Iris pigment epithelial cell (primary cell): Measurements from ENCODE around the gene TNIP3.
A peak's percentile ranks its signal among the peaks of the same experiment; 100 is the strongest.

Experiments
- DNase-seq: peaks from one replicate; pipeline ENCODE4 v3.0.0-alpha.2; 2011; ENCODE audit warnings: low read depth

Gene TNIP3

GRCh38 chr4:121139533-121140222, 24.4 kb downstream of the TNIP3 start:
- peak; percentile 91 for DNase-seq

DNA sequence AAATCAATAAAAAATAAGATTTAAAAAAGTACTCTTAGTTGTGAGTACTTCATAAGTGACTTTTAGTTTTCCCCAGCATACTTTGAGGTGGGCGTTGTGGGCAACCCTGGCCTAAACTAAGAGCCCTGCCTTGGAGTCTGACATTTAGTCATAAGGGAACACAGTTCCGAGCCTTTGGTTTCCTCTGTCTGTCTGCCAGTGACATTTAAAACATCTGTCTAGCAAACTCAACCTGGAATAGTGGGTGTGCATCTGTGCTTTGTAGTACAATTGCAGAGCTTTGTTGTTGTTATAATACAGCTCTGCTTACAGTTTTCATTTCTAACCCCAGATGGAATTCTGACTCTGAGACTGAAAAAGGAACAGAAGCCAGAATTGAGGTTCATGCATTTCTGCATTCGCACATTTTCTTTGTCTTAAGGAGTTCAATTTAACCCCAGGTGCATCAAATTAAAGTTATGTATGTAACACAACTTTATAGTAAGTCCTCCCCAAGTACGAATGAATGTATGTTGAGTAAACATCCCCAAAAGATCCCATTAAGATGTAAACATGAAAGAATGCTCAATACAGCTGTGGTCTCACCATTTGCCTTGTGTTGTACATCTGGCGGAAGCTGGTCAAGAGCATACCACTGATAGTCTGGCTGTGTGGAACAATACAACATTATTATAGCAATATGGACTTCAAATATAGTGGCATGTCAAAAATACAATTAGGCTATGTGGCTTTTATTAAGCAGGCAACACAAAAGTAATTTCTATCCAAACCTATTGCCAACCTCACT, 25.9 kb downstream of the TNIP3 start:
- DNase-seq: no peak

- no peak for DNase-seq
Observed at GRCh38 chr4:121130326-121130660, 33.8 kb downstream of the TNIP3 start.

GRCh38 chr4:121129606-121130325, 34.4 kb downstream of the TNIP3 start:
- DNase-seq: no peak

GRCh38 chr4:121127100-121127499, 37.0 kb downstream of the TNIP3 start:
- no peak for DNase-seq

DNA sequence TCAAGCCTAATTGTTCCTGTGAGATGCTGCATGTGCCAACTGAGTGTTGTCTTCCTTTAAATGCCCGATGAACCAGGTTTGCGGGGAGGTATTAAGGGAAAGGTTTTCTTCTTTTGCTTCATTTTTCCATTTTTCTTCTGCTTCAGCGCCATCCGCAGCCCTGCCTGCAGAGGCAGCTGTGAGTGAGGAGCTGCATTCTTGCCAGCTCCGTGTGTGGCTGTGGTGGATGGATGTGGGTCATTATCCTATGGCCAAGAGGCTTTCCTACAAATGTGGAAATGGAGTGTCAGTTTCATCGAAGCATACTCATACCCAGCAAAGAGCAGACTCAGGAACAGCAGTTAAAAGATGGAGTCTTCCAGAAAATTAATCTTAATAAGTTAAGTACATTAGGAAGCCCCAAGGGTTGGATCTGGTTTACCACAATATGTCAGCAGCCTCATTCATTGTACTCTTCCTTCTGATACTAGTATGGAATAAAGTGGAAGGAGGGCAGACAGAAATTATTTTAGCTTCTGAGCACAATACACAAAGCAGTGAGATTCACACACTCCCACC, 37.6 kb downstream of the TNIP3 start:
- DNase-seq: no peak

DNA sequence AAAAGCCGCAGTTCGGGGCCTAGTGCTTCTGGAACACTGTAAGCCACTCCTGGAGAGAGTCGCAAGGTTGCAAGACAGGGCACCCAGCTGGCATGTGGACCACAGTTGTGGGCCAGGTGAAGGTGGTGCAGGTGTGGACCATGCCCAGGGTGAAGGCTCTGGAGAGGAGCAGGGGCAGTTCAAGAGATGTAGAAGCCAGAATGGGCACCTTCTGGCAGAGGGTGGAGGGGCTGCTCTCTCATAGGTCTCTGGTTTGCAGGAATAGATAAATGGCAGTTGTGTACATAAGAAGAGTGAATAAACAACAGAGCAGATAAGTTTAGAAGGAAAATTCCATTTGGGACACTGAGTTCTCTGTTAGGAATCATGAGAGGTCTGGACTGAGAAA, 38.6 kb downstream of the TNIP3 start:
- DNase-seq: no peak

DNA sequence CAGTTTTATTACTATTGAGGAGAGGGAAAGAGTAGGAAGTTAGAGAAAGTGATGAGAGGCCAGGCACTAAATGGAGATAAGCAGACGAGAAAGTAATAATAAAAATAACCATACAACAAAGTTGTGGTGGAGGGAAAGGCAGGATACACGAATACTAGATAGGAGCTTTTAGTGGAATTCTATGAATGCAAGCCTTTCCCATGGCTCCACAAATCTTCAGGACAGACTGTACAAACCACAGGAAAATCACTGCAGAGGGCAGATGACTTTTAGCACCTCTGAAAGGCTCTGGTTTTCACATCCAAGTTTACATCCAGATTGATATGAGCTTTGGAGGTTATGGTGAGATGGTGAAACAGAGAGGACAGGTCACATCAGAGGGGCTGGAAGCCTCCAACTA, 41.5 kb downstream of the TNIP3 start:
- no peak for DNase-seq

- no peak for DNase-seq
Observed at GRCh38 chr4:121119715-121120114, 44.4 kb downstream of the TNIP3 start.

GRCh38 chr4:121118344-121118743, 45.8 kb downstream of the TNIP3 start:
- DNase-seq: no peak

- no peak for DNase-seq
Observed at GRCh38 chr4:121114756-121115155, 49.4 kb downstream of the TNIP3 start.

- no peak for DNase-seq
Observed at GRCh38 chr4:121112530-121112929, 51.6 kb downstream of the TNIP3 start.

GRCh38 chr4:121108557-121108956, 55.6 kb downstream of the TNIP3 start:
- no peak for DNase-seq

DNA sequence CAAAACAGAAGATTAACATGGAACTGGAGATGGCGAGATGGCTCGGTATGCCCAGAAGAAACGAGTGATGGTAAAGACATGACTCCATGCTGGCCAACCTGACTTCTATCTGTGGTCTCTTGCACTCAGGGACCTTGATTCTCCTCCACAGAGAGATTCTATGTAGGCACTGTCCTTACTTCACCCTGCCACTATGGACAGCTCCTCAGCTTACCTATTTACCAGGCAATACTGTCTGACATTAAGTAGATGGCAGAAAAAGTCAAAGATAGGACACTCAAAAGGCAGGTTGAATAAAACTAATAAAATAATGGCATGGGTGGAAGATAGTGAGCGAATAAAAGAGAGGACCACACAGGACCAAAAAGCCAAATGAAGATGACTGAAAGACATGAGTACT, 56.6 kb downstream of the TNIP3 start:
- DNase-seq: no peak

- DNase-seq: no peak
Observed at GRCh38 chr4:121100093-121100775, 63.9 kb downstream of the TNIP3 start.

- DNase-seq: no peak
Observed at GRCh38 chr4:121098266-121098665, 65.9 kb downstream of the TNIP3 start.

DNA sequence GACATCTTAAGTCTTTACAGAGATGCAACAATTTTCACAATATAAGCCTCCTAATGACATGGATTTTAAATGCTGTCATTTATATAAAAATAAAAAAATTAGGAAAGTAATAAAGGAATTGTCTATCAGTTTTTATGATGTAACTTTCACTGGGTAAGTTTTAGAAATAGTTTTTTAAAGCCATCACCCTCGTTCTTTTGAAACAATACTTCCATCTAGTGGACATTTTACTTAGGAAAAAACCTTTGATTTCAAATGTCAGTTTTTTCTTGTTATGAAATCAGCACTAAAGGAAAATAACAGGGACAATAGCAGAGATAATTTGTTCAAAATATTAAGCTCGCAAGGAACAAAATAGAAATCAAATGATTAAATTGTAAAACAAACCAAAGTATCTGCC, 67.5 kb downstream of the TNIP3 start:
- peak; percentile 43 for DNase-seq

- no peak for DNase-seq
Observed at GRCh38 chr4:121096191-121096590, 67.9 kb downstream of the TNIP3 start.

GRCh38 chr4:121094297-121094966, 69.7 kb downstream of the TNIP3 start:
- DNase-seq: no peak

DNA sequence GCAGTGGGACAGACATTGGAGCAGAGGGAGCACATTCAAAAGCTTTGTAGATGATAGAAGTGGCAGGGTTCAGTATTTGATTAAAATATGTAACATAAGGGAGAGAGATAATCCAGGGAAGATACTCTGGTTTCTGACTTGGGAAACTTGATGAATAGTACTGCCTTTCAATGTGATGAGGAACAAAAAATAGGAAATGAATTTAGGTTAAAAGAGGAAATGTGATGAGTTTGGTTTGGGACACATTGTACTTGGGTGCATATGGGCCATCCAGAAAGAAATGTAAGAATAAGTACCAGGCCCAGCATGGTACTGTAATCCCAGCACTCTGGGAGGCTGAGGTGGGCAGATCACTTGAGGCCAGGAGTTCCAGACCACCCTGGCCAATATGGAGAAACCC, 70.9 kb downstream of the TNIP3 start:
- no peak for DNase-seq

DNA sequence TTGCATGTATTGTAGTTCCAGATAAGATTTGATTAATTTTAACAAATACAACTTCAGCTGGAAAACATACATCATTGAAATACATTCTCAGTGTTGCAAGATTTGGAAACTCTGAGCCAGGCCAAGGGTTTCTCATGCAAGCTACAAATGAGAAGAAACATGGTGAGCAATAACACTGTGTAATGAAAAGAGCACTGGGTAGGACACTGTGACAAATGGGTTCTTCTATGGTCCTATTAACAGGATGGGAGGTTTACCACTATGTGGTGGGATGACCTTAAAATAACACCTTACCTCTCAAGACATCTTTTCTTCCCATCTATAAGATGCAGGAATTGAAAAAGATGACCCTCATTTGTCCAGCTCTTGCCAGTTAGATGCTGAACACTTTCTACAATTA, 72.2 kb downstream of the TNIP3 start:
- DNase-seq: no peak

DNA sequence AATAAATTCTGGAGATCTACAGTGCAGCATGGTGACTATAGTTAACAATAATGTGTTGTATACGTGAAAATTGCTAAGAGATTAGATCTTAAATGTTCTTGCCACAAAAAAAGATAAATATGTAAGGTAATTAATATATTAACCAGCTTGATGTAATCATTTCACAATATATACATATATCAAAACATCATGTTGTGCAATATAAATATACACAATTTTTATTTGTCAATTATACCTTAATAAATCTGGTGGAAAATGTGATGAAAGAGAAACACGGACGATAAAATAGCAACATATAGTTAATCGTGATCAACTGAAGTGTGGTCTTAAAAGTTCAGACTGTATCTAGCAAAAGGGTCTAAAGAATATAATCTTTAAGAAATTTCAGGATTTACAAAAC, 75.3 kb downstream of the TNIP3 start:
- DNase-seq: no peak
